IMR-90 (cell line): Measurements from ENCODE around the gene SPPL2A. TPM values are rescaled to one million over a fixed set of nuclear protein-coding genes. Genes with fewer than 3 reads are reported as not detected.

Experiments used
- ATAC-seq: fragments of 200-7000 bp; cut with Tn5 transposase; 2 replicates; pipeline ENCODE4 v1.9.1; 2020; ENCODE audit warnings: low read depth, mild to moderate bottlenecking, moderate library complexity
- BruUV-seq: library from RNA; stranded (reverse); fragments of 400-500 nt; replicated peaks from 2 replicates; lab custom pipeline; 2021; lab: Mats Ljungman, UMichigan
- CTCF ChIA-PET: fragments of 300-600 bp; formaldehyde crosslinking; extraction: SDS; loops from one replicate; lab custom pipeline; 2021; ENCODE audit warnings: antibody characterized with exemption; lab: Yijun Ruan, JAX
- POLR2A ChIA-PET: fragments of 300-600 bp; sonication (Branson Sonifier 250); formaldehyde crosslinking; loops from one replicate; lab custom pipeline; 2022; ENCODE audit warnings: antibody characterized with exemption; ENCODE audit not compliant: unreplicated experiment; lab: Charles Lee
- DNase-seq: peaks from one replicate; pipeline ENCODE4 v3.0.0; 2013
- H2AFZ ChIP-seq: replicated peaks from 2 replicates; pipeline ENCODE3; 2013; ENCODE audit warnings: low read length, mild to moderate bottlenecking; ENCODE audit not compliant: poor library complexity
- H2AK5ac ChIP-seq: 2 replicates; pipeline ENCODE4 v1.6.1; 2013; ENCODE audit warnings: low read depth, low read length, inconsistent platforms
- H2AK9ac ChIP-seq: replicated peaks from 2 replicates; pipeline ENCODE3; 2013; ENCODE audit warnings: mild to moderate bottlenecking, low read depth, low read length, moderate library complexity; ENCODE audit not compliant: poor library complexity
- H2BK120ac ChIP-seq: 2 replicates; pipeline ENCODE4 v1.6.1; 2013; ENCODE audit warnings: low read depth, low read length, inconsistent platforms
- H2BK15ac ChIP-seq: 3 replicates; pipeline ENCODE4 v1.6.1; 2013; ENCODE audit warnings: low read depth, low read length, inconsistent platforms
- H2BK20ac ChIP-seq: 2 replicates; pipeline ENCODE4 v1.6.1; 2013; ENCODE audit warnings: low read depth, mild to moderate bottlenecking, inconsistent platforms, low read length, moderate library complexity
- H2BK5ac ChIP-seq: 2 replicates; pipeline ENCODE4 v1.6.1; 2013; ENCODE audit warnings: mild to moderate bottlenecking, low read depth, low read length, inconsistent platforms; ENCODE audit not compliant: poor library complexity, severe bottlenecking
- H3K14ac ChIP-seq: replicated peaks from 2 replicates; pipeline ENCODE4 v1.6.1; 2013; ENCODE audit warnings: low read depth, low read length, inconsistent platforms
- H3K18ac ChIP-seq: 2 replicates; pipeline ENCODE4 v1.6.1; 2013; ENCODE audit warnings: low read depth, low read length, control low read depth
- H3K23ac ChIP-seq: 2 replicates; pipeline ENCODE4 v1.6.1; 2013; ENCODE audit warnings: low read depth, low read length, inconsistent platforms
- H3K27ac ChIP-seq: 2 replicates; pipeline ENCODE4 v1.5.1; 2013; ENCODE audit warnings: mild to moderate bottlenecking, control low read depth, low read length; ENCODE audit not compliant: insufficient read depth
- H3K27me3 ChIP-seq: 2 replicates; pipeline ENCODE4 v1.6.1; 2013; ENCODE audit warnings: low read length; ENCODE audit not compliant: control insufficient read depth, insufficient read depth
- H3K36me3 ChIP-seq: 2 replicates; pipeline ENCODE4 v1.6.1; 2013; ENCODE audit warnings: low read length, mixed read lengths; ENCODE audit not compliant: control insufficient read depth, insufficient read depth
- H3K4ac ChIP-seq: 2 replicates; pipeline ENCODE4 v1.6.1; 2013; ENCODE audit warnings: low read depth, low read length, inconsistent platforms
- H3K4me1 ChIP-seq: 2 replicates; pipeline ENCODE4 v1.6.1; 2013; ENCODE audit warnings: low read length, mixed read lengths; ENCODE audit not compliant: control insufficient read depth, insufficient read depth
- H3K4me2 ChIP-seq: 2 replicates; pipeline ENCODE4 v1.6.1; 2013; ENCODE audit warnings: low read depth, mild to moderate bottlenecking, control low read depth, low read length, moderate library complexity
- H3K4me3 ChIP-seq: 2 replicates; pipeline ENCODE4 v1.5.1; 2013; ENCODE audit warnings: low read depth, mild to moderate bottlenecking, control low read depth, low read length, moderate library complexity; ENCODE audit not compliant: insufficient read depth
- H3K56ac ChIP-seq: 2 replicates; pipeline ENCODE4 v1.6.1; 2013; ENCODE audit warnings: low read length, inconsistent platforms; ENCODE audit not compliant: insufficient read depth; ENCODE audit errors: extremely low read depth
- H3K79me1 ChIP-seq, 2 experiments: 2 replicates each; pipeline ENCODE4 v1.6.1; 2013; ENCODE audit warnings: low read length in 2 of 2, inconsistent platforms in 1 of 2, low read depth in 1 of 2
- H3K9ac ChIP-seq: 2 replicates; pipeline ENCODE4 v1.6.1; 2013; ENCODE audit warnings: low read depth, low read length, control low read depth
- H3K9me1 ChIP-seq: 2 replicates; pipeline ENCODE4 v1.6.1; 2013; ENCODE audit warnings: low read length, inconsistent platforms; ENCODE audit not compliant: insufficient read depth
- H3K9me3 ChIP-seq: 2 replicates; pipeline ENCODE4 v1.6.1; 2013; ENCODE audit warnings: low read length; ENCODE audit not compliant: control insufficient read depth, insufficient read depth
- H4K20me1 ChIP-seq: 2 replicates; pipeline ENCODE4 v1.6.1; 2013; ENCODE audit warnings: low read length, inconsistent platforms; ENCODE audit not compliant: insufficient read depth
- H4K5ac ChIP-seq: 2 replicates; pipeline ENCODE4 v1.6.1; 2013; ENCODE audit warnings: mild to moderate bottlenecking, low read depth, low read length, control low read depth
- H4K8ac ChIP-seq, 2 experiments: 2 replicates each; pipeline ENCODE4 v1.6.1; 2013; ENCODE audit warnings: low read depth in 2 of 2, low read length in 2 of 2, control low read depth in 1 of 2, inconsistent platforms in 1 of 2
- H4K91ac ChIP-seq: 2 replicates; pipeline ENCODE4 v1.6.1; 2013; ENCODE audit warnings: low read depth, low read length, inconsistent platforms; ENCODE audit not compliant: insufficient read depth
- BHLHE40 ChIP-seq: fragments of 150-350 bp; IDR thresholded peaks from 2 replicates; pipeline ENCODE4 v1.6.1; 2016; ENCODE audit warnings: mild to moderate bottlenecking, low read depth, low read length
- CEBPB ChIP-seq: IDR thresholded peaks from 2 replicates; pipeline ENCODE4 v1.6.1; 2012; ENCODE audit warnings: low read depth, low read length, improper control_type of control experiment
- ELK1 ChIP-seq: fragments of 150-350 bp; IDR thresholded peaks from 2 replicates; pipeline ENCODE4 v1.6.1; 2016; ENCODE audit warnings: low read depth, mild to moderate bottlenecking, low read length, moderate library complexity, borderline replicate concordance
- MAFK ChIP-seq: IDR thresholded peaks from 2 replicates; pipeline ENCODE4 v1.6.1; 2012; ENCODE audit warnings: low read depth, low read length, improper control_type of control experiment
- MAZ ChIP-seq: IDR thresholded peaks from 2 replicates; pipeline ENCODE4 v1.6.1; 2012; ENCODE audit warnings: low read depth, mild to moderate bottlenecking, low read length, improper control_type of control experiment, moderate library complexity, borderline replicate concordance
- MXI1 ChIP-seq: IDR thresholded peaks from 2 replicates; pipeline ENCODE4 v1.6.1; 2012; ENCODE audit warnings: low read depth, mild to moderate bottlenecking, low read length, moderate library complexity, borderline replicate concordance
- NFE2L2 ChIP-seq: fragments of 150-350 bp; IDR thresholded peaks from 2 replicates; pipeline ENCODE4 v1.6.1; 2016; ENCODE audit warnings: low read depth, mild to moderate bottlenecking, low read length
- POLR2A ChIP-seq: IDR thresholded peaks from 2 replicates; pipeline ENCODE4 v1.6.1; 2012; ENCODE audit warnings: mild to moderate bottlenecking, low read depth, low read length
- RCOR1 ChIP-seq: IDR thresholded peaks from 2 replicates; pipeline ENCODE4 v1.6.1; 2012; ENCODE audit warnings: mild to moderate bottlenecking, low read length, improper control_type of control experiment; ENCODE audit not compliant: insufficient replicate concordance
- RFX5 ChIP-seq: IDR thresholded peaks from 2 replicates; pipeline ENCODE4 v1.8.0; 2012; ENCODE audit warnings: low read depth, mild to moderate bottlenecking, low read length, moderate library complexity
- WGBS, 2 experiments: methylation state at CpG; one replicate each; pipeline versions ENCODE4 v1.1.5 to v1.1.7; 2013; ENCODE audit warnings: missing lambda C conversion rate in 2 of 2; ENCODE audit not compliant: insufficient read length in 1 of 2; ENCODE audit errors: extremely low coverage in 2 of 2; 5-methylcytosine and 5-hydroxymethylcytosine counted together
- dilution Hi-C: fragments of 300-500 bp; cut with HindIII; formaldehyde crosslinking; loops from one replicate; pipeline ENCODE4 v1.14.3; 2018; ENCODE audit warnings: low sequenced_read_pairs; ENCODE audit not compliant: unreplicated experiment
- in situ Hi-C: fragments of 300-500 bp; cut with MboI; formaldehyde crosslinking; loops from 3 replicates; pipeline ENCODE4 v1.14.3; 2019; ENCODE audit warnings: low sequenced_read_pairs, inconsistent platforms, mixed read lengths
- intact Hi-C: fragments of 100-400 bp; cut with micrococcal nuclease; formaldehyde crosslinking; loops from 2 replicates; pipeline ENCODE4 v1.10.0; 2022
- polyA plus RNA-seq, 3 experiments: library from polyadenylated mRNA; depleted of rRNA; stranded (reverse); fragments of >200 nt; gene quantifications; 2 replicates each; pipeline ENCODE4 v1.2.3, GENCODE V29; 2012; ENCODE audit warnings: low replicate concordance in 1 of 3
- total RNA-seq: library from RNA; depleted of rRNA; stranded (reverse); fragments of >200 nt; gene quantifications from 2 replicates; pipeline ENCODE4 v1.2.3, GENCODE V29; 2012
- TF ChIP-seq, protein P1 (sequence below): fragments of 150-350 bp; IDR thresholded peaks from 2 replicates; pipeline ENCODE4 v1.6.1; 2017; ENCODE audit warnings: mild to moderate bottlenecking, antibody characterized with exemption, low read length, low read depth

SPPL2A gene
- total and polyA plus RNA-seq, 2 of the 4 experiments (the other 2 are of a cell fraction), result 29.2 to 53.8 TPM

DNA sequence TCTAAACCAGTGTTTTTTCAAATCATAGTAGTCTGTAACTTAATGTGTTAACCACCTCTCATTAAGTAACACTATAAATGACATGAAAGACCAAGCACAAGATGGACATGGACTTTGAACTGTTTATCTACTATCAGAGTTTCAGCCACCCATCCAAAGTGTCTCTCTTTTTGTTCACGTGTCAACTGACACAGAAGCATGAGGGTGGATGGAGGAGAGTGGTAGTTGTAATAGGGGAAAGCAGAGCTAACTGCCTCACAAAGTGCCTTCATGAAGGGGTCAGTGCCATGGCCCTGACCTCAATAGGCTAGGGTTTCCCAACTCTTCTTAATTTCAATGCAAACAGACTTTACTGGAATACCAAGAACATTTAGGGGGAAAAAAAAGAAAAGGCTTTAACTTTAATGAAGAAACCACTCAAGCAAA lies 46.8 kb downstream of the SPPL2A start:
- POLR2A ChIA-PET, result no interaction called here
- TF ChIP-seq MAZ (no peak), NFE2L2 (no peak), CEBPB (no peak), MXI1 (no peak), RFX5 (no peak), RCOR1 (no peak), MAFK (no peak), ELK1 (no peak), BHLHE40 (no peak), POLR2A (no peak)
- TF ChIP-seq, protein P1, sequence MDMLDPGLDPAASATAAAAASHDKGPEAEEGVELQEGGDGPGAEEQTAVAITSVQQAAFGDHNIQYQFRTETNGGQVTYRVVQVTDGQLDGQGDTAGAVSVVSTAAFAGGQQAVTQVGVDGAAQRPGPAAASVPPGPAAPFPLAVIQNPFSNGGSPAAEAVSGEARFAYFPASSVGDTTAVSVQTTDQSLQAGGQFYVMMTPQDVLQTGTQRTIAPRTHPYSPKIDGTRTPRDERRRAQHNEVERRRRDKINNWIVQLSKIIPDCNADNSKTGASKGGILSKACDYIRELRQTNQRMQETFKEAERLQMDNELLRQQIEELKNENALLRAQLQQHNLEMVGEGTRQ, result no peak
- H3K79me1 ChIP-seq, result no peaks in the 10 kb centered on the region
- H4K91ac ChIP-seq, result no peak overlapping the region
- H4K8ac ChIP-seq, result no peak overlapping the region
- H2AK9ac ChIP-seq, result no peak overlapping the region
- no peak for ATAC-seq
- H3K4me3 ChIP-seq, result no peak overlapping the region
- no peak overlapping the region for H2BK15ac ChIP-seq
- no peak overlapping the region for H3K27ac ChIP-seq
- no peak overlapping the region for H3K4ac ChIP-seq
- H3K18ac ChIP-seq, result no peak overlapping the region
- H3K23ac ChIP-seq, result no peak overlapping the region
- no peaks in the 10 kb centered on the region for H3K27me3 ChIP-seq
- CTCF ChIA-PET, result interaction anchor here (0.6 kb wide), 1 partner anchor 15 kb away, joined by 5 read pairs; no protein-coding TSS in a partner anchor
- intact Hi-C loops (no loop called here), dilution Hi-C loops (no loop called here), in situ Hi-C loops (no loop called here)
- DNase-seq, result no peak
- no CpG with 5 or more reads among the region's 1 CpG for WGBS, 2 experiments
- no peaks in the 10 kb centered on the region for H4K20me1 ChIP-seq
- no peak overlapping the region for H2BK20ac ChIP-seq
- H2BK120ac ChIP-seq, result no peak overlapping the region
- H3K9me1 ChIP-seq, result no peaks in the 10 kb centered on the region
- H3K4me1 ChIP-seq, result no peaks in the 10 kb centered on the region
- no peaks in the 10 kb centered on the region for H3K9me3 ChIP-seq
- no peak overlapping the region for H2AK5ac ChIP-seq
- no peak overlapping the region for H3K56ac ChIP-seq
- H2AFZ ChIP-seq, result no peak overlapping the region
- H3K4me2 ChIP-seq, result no peak overlapping the region
- no peak overlapping the region for H3K9ac ChIP-seq
- H4K5ac ChIP-seq, result no peak overlapping the region
- peaks cover 20% of the 10 kb centered on the region for H3K36me3 ChIP-seq
- BruUV-seq, result no TSS peak
- no peak overlapping the region for H3K14ac ChIP-seq
- no peak overlapping the region for H2BK5ac ChIP-seq
